ENCODE data around the gene GLCE. TPM values are rescaled to one million over a fixed set of nuclear protein-coding genes. Genes with fewer than 3 reads are reported as not detected.
A peak's percentile ranks its signal among the peaks of the same experiment; 100 is the strongest.

GLCE gene
- total RNA-seq: 1 to 10 TPM; 2.0 to 4.5 (median 3.4) TPM
- total RNA-seq (2013): 7.8 TPM

GRCh38 chr15:69160141-69160993 lies at the start of gene GLCE:
GLCE (plus strand) TSS chr15:69160635; CDS start chr15:69255807, 95,172 bp downstream.
- H3K27ac ChIP-seq (ENCODE audit: low read length): peak within 1 kb of the TSS; percentile 34
- H3K36me3 ChIP-seq (ENCODE audit: control insufficient read depth, insufficient read depth, low read length): no peaks in the 10 kb centered on the region
- DNase-seq (peak; percentile 88 to 96), ATAC-seq (peak; percentile 95)
- Mint-ChIP-seq H3K4me3 (peak within 1 kb of the TSS; percentile 96), H3K4me1 (peaks cover 14 to 21% of the 10 kb centered on the region in 2 donors), H3K27ac (peak within 1 kb of the TSS; percentile 65 to 84), H3K36me3 (no peaks in the 10 kb centered on the region), H3K9me3 (no peaks in the 10 kb centered on the region), H3K27me3 (ENCODE audit: low read depth in 2 of 2) (peaks cover 0 to 14% of the 10 kb centered on the region in 2 donors)
- TF ChIP-seq, protein P1, sequence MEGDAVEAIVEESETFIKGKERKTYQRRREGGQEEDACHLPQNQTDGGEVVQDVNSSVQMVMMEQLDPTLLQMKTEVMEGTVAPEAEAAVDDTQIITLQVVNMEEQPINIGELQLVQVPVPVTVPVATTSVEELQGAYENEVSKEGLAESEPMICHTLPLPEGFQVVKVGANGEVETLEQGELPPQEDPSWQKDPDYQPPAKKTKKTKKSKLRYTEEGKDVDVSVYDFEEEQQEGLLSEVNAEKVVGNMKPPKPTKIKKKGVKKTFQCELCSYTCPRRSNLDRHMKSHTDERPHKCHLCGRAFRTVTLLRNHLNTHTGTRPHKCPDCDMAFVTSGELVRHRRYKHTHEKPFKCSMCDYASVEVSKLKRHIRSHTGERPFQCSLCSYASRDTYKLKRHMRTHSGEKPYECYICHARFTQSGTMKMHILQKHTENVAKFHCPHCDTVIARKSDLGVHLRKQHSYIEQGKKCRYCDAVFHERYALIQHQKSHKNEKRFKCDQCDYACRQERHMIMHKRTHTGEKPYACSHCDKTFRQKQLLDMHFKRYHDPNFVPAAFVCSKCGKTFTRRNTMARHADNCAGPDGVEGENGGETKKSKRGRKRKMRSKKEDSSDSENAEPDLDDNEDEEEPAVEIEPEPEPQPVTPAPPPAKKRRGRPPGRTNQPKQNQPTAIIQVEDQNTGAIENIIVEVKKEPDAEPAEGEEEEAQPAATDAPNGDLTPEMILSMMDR (IDR thresholded peaks at IDR 0.05): no peak
- WGBS (ENCODE audit: insufficient coverage): under 1% methylated on average over 74 of the region's 76 CpGs
- intact Hi-C loops (cut with micrococcal nuclease): no loop called here
- no peaks in the 10 kb centered on the region for H3K27me3 ChIP-seq (ENCODE audit: control insufficient read depth, insufficient read depth, low read length)
- peaks cover 15% of the 10 kb centered on the region for H3K4me1 ChIP-seq (ENCODE audit: control insufficient read depth, insufficient read depth, low read length)
- H3K4me3 ChIP-seq (ENCODE audit: low read length): peak within 1 kb of the TSS; percentile 69
- H3K9me3 ChIP-seq (ENCODE audit: control insufficient read depth, insufficient read depth, low read length): no peaks in the 10 kb centered on the region

DNA sequence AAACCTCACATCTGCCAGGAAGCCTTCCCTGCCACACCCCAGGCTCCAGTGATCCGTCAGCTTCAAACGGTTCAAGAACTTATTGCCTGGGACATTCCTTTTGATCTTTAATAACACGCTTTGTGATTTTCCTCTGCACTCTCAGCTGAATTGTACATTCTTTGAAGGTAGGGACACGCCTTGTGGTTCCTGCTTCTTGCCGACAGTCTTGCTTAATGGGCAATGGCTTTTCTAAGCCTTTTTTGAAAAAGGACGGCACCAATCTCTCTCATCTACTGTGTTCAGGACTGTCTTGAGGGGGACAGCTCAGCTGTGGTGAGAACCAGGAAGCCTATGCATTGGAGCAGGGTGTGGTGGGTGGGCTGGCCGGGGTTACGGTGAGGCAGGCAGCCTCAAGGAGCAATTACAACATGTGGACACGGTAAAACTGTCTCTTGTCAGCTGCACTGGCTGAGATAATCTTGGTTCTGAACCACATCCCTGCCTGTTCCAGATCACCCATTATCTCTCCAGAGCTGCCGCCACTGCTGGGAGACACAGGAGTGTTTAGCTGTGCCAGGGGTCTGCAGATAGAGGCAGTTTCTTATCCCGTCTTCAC lies 46.0 kb upstream of the GLCE start:
- DNase-seq: no peak
- TF ChIP-seq, protein P1 (IDR thresholded peaks at IDR 0.05): no peak
- Histone ChIP-seq H3K27me3 (ENCODE audit: control insufficient read depth, insufficient read depth, low read length) (peaks cover 6% of the 10 kb centered on the region), H3K27ac (ENCODE audit: low read length) (no peak overlapping the region), H3K4me1 (ENCODE audit: control insufficient read depth, insufficient read depth, low read length) (peaks cover 9% of the 10 kb centered on the region), H3K4me3 (ENCODE audit: low read length) (no peak overlapping the region), H3K36me3 (ENCODE audit: control insufficient read depth, insufficient read depth, low read length) (no peaks in the 10 kb centered on the region), H3K9me3 (ENCODE audit: control insufficient read depth, insufficient read depth, low read length) (no peaks in the 10 kb centered on the region)
- no peak overlapping the region for H3K27ac Mint-ChIP-seq
- peaks cover 8 to 12% of the 10 kb centered on the region in 2 donors for H3K4me1 Mint-ChIP-seq
- ATAC-seq: no peak
- H3K36me3 Mint-ChIP-seq: no peaks in the 10 kb centered on the region
- intact Hi-C loops (cut with micrococcal nuclease): no loop called here
- H3K4me3 Mint-ChIP-seq: no peak overlapping the region
- H3K27me3 Mint-ChIP-seq (ENCODE audit: low read depth in 2 of 2): peaks cover 28 to 39% of the 10 kb centered on the region in 2 donors
- no peaks in the 10 kb centered on the region for H3K9me3 Mint-ChIP-seq
- 55% methylated on average over 11 of the region's 11 CpGs for WGBS (ENCODE audit: insufficient coverage)

GRCh38 chr15:69115031-69115430 lies 45.4 kb upstream of the GLCE start:
- ATAC-seq: no peak
- H3K36me3 Mint-ChIP-seq: no peaks in the 10 kb centered on the region
- H3K4me3 Mint-ChIP-seq: no peak overlapping the region
- H3K27ac Mint-ChIP-seq: no peak overlapping the region
- peaks cover 28 to 41% of the 10 kb centered on the region in 2 donors for H3K27me3 Mint-ChIP-seq (ENCODE audit: low read depth in 2 of 2)
- no peak for DNase-seq
- H3K9me3 Mint-ChIP-seq: no peaks in the 10 kb centered on the region
- peaks cover 9% of the 10 kb centered on the region for H3K4me1 ChIP-seq (ENCODE audit: control insufficient read depth, insufficient read depth, low read length)
- 93% methylated on average over 7 of the region's 7 CpGs for WGBS (ENCODE audit: insufficient coverage)
- TF ChIP-seq, protein P1 (IDR thresholded peaks at IDR 0.05): no peak
- H3K27ac ChIP-seq (ENCODE audit: low read length): no peak overlapping the region
- no peak overlapping the region for H3K4me3 ChIP-seq (ENCODE audit: low read length)
- H3K36me3 ChIP-seq (ENCODE audit: control insufficient read depth, insufficient read depth, low read length): no peaks in the 10 kb centered on the region
- no peaks in the 10 kb centered on the region for H3K9me3 ChIP-seq (ENCODE audit: control insufficient read depth, insufficient read depth, low read length)
- peaks cover 6% of the 10 kb centered on the region for H3K27me3 ChIP-seq (ENCODE audit: control insufficient read depth, insufficient read depth, low read length)
- H3K4me1 Mint-ChIP-seq: peaks cover 8 to 12% of the 10 kb centered on the region in 2 donors
- intact Hi-C loops (cut with micrococcal nuclease): no loop called here

Measured in natural killer cell (primary cell).